Measurements from ENCODE around the gene PLAGL2.
"Not testable (repeated sequence)": the region's sequence is repeated elsewhere in the genome, so short reads cannot be mapped to it uniquely, and the experiment has no call there.

The PLAGL2 gene

GRCh38 chr20:32179515-32179914 is 28.0 kb downstream of the PLAGL2 start:
- DNase-seq = no peak

GRCh38 chr20:32177696-32178095 is 29.8 kb downstream of the PLAGL2 start:
- DNase-seq = not testable (repeated sequence)

DNA sequence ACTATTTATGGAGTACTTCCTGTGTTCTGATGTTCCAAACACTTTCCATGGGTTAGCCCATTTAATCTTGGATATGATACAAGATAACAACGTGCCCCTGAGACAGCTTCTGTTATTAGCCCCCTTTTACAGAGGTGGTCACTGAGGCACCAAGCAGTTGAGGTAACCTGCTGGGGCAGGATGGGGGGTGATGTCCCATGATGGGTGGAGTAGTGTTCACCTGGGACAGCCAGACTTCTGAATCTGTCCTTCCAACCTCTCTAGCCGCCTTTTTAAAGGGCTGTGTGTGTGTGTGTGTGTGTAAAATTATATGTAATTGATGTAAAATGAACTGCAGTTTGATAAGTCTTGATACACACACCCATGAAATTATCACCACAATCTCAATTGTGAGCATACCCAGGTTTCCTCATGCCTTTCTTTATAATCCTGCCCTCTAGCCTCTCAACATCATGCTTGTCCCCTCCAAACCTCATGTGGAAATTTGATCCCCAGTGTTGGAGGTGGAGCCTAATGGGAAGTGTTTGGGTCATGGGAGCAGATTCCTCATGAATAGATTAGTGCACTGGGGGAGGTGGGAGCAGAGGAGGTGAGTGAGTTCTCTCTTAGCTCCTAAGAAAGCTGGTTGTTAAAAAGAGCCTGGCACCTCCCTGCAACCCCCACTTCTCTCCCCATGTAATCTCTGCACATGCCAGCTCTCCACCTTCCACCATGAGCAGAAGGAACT is 39.2 kb downstream of the PLAGL2 start:
- peak in 1 of 3 experiments; percentile 43 for DNase-seq

DNA sequence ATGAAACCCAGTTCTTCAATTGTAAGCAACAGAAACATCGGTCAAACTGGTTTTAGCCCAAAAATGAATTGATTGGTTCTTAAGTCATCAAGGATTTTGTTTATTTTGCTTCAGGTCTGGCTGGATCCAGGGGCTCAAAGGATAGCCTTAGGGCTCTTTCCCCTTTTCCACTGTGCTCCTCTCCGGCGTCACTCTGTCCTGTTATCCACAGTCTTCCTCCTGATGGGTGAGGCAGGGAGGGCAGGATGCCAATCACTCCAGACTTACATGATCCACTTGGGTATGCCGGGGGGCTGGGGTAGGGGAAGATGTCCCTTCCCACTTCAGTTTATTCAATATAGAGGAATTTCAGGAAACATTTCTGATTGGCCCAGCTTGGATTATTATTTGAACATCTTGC is 40.0 kb downstream of the PLAGL2 start:
- DNase-seq = no peak

GRCh38 chr20:32165836-32166545 is 41.6 kb downstream of the PLAGL2 start:
- DNase-seq = no peak

DNA sequence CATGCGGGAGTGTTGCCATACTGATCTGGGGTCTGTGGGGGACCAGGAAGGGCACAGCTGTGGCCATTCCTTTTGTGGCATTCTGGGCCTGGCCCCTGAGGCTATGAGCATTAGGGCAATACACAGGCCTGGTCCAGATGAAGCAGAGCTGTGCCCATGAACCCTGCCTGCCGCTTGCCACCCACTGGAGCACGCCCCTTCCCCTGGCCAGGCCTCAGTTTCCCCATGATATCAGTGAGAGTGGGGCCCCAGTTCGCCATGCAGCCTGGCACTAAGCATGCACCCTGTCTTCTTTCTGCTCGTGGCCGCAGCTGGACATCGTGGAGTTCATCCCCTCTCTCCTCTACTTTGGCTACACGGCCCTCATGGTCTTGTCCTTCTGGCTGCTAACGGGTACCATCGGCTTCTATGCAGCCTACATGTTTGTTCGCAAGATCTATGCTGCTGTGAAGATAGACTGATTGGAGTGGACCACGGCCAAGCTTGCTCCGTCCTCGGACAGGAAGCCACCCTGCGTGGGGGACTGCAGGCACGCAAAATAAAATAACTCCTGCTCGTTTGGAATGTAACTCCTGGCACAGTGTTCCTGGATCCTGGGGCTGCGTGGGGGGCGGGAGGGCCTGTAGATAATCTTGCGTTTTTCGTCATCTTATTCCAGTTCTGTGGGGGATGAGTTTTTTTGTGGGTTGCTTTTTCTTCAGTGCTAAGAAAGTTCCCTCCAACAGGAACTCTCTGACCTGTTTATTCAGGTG is 42.4 kb downstream of the PLAGL2 start:
- DNase-seq = no peak

DNA sequence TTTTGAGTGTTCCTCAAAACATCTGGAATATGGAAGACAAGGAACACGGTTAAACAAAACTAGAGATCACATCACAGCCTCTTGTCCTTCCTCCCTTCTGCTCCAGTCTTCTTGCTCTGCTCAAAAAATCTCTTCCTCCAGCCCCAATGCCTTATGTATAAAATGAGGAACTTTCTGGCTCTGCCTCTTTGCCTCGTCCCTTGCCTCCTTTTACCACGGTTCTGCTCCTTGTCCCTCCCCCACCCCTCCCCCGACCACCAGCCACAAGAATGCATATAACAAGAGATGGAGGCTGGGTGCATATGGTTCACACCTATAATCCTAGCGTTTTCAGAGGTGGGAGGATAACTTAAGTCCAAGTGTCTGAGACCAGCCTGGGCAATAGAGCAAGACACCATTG is 43.6 kb downstream of the PLAGL2 start:
- no peak for DNase-seq

DNA sequence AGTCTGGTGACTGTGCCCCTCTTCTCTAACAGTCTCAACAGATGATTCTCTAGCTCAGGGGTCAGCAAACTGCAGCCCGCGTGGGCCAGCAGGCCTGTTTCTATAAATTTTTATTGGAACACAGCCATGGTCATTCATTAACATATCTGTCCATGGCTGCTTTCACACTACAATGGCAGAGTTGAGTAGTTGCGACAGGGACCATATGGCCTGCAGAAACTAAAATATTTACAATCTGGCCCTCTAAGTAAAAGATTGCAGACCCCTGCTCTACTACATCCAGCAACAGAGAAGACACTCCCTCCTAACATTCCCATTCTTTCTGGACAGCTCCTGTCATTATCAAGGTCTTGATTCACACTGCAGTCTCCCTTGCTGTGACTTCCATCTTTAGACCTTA is 45.2 kb downstream of the PLAGL2 start:
- no peak for DNase-seq

GRCh38 chr20:32160341-32160740 is 47.2 kb downstream of the PLAGL2 start:
- DNase-seq = no peak

DNA sequence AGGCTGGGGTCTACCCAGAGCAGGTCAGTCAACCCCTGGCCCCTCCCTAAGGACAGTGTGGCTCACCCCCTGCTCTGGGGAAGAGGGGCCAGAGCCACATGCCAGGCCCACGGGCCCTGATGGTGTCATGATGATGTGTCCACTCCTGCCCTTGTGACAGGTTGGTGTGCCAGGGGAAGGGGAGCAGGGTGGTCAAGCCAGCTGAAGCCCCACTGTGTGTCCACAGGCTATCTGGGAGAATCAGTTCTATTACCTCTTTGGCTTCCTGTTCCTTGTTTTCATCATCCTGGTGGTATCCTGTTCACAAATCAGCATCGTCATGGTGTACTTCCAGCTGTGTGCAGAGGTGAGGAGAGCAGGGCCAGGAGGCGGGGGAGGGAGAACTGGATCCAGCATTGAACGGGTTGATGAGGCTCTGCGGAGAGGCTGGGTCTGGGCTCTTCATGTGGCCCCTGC is 47.7 kb downstream of the PLAGL2 start:
- no peak for DNase-seq

GRCh38 chr20:32158943-32159660 is 48.4 kb downstream of the PLAGL2 start:
- DNase-seq = no peak

DNA sequence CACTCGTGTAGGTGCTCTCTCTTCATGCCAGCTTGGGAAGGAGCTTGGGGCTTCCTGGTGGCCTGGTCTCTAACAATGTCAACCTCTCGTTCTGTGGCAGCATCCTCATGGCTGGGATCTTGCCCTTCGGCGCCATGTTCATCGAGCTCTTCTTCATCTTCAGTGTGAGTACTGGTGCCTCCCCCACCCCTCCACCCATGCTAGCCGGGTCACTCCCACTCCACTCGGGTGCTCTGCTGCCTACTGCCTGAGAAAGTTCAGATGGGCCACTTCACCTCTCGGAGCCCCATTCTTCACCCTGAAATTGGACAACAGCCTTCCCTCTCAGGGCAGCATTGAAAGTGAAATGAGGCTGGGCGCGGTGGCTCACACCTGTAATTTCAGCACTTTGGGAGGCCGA is 49.2 kb downstream of the PLAGL2 start:
- DNase-seq = no peak

GRCh38 chr20:32157611-32158010 is 49.9 kb downstream of the PLAGL2 start:
- no peak for DNase-seq

DNA sequence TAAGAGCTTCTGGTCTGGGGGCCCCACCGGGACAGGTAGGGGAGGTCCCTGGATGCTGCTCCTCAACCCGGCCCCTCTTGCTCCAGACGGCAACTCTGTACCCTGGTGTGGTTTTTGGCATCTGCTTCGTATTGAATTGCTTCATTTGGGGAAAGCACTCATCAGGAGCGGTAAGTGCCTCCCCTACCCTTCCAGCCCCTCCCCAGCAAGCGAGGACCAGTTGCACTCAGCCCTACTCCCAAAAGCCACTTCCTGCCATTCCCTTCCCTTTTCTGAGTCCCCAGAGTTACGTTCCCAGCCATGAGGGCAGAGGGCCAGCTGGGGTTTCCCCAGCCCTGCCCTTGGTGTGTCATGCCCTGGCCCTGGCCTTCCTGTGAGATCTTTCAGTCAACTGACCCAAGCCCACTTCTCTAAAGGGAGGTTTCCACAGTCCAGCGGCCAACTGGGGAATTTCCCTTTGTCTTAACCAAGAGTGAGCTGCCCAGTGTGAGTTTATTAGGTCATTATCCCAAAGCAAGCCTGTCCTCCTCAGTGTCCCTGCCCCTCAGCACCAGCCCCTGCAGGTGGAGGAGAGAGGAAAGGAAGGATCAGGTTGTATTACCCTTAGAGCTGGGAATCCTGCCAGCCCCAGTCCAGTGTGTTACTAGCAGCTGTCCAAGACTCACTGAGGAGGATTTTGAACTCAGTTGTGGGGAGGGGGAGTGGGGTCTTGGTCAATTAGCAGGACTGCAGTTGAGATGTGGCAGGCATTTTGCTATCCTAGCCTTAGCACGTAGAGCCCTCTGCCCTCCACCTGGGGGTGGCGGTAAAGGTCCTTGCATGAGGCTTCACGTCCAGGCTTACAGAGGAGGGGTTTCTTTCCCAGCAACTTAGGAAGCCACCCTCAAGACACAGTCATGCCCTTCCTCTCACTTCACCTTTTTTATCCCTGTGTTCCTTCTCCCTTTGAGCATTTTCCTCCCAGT is 52.2 kb downstream of the PLAGL2 start:
- peak in 2 of 3 experiments; percentile 30 to 66 for DNase-seq

- DNase-seq = no peak
These were observed 53.8 kb downstream of the PLAGL2 start for GRCh38 chr20:32153771-32154170.

DNA sequence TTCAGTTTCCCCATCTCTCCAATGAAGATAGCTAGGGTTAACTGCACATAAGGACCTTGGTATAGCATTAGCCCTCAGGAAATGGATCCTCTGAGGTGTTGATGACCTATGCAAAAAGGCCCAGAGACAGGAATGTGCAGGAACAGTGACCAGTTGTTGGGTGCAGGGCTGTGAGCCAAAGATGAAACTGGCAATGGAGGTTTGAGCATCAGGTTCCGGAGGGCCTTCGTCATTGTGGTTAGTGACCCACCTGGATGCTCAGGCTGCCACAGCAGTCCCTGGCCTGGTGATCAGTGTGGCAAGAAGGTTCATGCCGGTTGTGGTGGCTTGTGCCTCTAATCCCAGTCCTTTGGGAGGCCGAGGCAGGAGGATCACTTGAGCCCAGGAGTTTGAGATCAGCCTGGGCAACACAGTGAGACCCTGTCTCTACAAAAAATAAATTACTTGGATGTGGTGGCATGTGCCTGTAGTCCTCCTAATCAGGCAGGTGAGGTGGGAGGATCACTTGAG is 54.3 kb downstream of the PLAGL2 start:
- no peak for DNase-seq

GRCh38 chr20:32152421-32153155 is 55.0 kb downstream of the PLAGL2 start:
- DNase-seq = no peak

DNA sequence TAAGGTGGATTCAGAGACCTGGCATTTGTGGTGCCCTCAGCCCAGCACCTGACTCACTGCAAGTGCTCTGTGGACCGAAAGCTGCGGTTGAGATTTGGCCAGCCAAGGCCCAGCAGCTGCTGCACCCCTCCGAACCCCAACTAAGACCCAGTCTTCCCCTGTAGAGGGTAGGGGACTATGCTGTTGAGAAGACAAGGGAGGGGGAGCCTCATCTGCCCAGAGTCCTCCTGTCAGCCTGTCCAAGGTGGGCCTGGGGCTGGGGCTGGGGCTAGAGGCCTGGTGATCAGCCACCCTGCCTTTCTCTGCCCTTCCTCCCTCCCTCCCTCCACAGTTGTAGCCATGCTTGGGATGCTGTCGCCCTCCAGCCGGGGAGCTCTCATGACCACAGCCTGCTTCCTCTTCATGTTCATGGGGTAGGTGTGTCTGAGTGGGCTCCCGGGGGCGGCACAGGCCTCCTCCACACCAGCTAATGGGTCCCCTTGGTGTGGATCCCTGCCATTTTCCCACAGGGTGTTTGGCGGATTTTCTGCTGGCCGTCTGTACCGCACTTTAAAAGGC is 57.2 kb downstream of the PLAGL2 start:
- no peak for DNase-seq

DNA sequence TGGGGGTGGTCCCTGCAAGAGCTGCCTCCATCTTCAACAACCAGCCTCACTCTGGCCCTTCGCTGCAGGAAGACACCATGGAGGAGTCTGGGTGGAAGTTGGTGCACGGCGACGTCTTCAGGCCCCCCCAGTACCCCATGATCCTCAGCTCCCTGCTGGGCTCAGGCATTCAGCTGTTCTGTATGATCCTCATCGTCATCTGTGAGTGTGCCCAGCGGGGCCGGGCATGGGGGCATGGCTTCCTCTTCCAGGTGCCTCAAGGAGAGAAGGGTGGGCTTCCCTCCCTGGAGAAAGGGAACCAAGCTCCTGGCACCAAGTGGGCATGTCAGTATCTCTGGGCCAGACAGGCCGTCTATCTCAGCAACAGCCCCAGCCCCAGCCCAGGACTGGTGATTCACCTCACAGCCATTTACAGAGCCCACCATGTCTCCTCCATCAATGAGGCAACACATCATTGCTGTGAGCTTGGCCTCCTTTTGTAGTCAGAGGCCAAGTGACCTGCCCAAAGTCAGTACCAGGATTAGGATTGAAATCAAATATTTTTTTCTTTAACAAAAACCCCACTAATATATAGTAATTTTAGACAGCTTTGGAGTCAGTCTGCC is 57.9 kb downstream of the PLAGL2 start:
- no peak for DNase-seq
